GM19328 (cell line): Measurements from ENCODE around the gene RAB40C.

Experiments
- ATAC-seq: cut with Tn5 transposase; IDR thresholded peaks from one replicate; pipeline ENCODE4 v1.9.1; 2021; ENCODE audit warnings: mild to moderate bottlenecking, moderate library complexity; ENCODE audit not compliant: unreplicated experiment

The RAB40C gene

GRCh38 chr16:610513-611381 is 20.9 kb downstream of the RAB40C start:
- no peak for ATAC-seq

- ATAC-seq = no peak
These were observed 25.3 kb downstream of the RAB40C start for GRCh38 chr16:615122-615521.

GRCh38 chr16:616733-617586 is 27.1 kb downstream of the RAB40C start:
- no peak for ATAC-seq

GRCh38 chr16:617855-618254 is 28.0 kb downstream of the RAB40C start:
- no peak for ATAC-seq

- no peak for ATAC-seq
These were observed 29.7 kb downstream of the RAB40C start for GRCh38 chr16:619476-620100.

GRCh38 chr16:620700-621525 is 31.0 kb downstream of the RAB40C start:
- ATAC-seq = no peak

GRCh38 chr16:621526-622105 is 31.8 kb downstream of the RAB40C start:
- ATAC-seq = no peak

GRCh38 chr16:622920-623280 is 33.0 kb downstream of the RAB40C start:
- no peak for ATAC-seq

GRCh38 chr16:624526-625070 is 34.7 kb downstream of the RAB40C start:
- no peak for ATAC-seq

- ATAC-seq = no peak
These were observed 35.5 kb downstream of the RAB40C start for GRCh38 chr16:625117-625976.

- no peak for ATAC-seq
These were observed 36.3 kb downstream of the RAB40C start for GRCh38 chr16:625977-626765.

- no peak for ATAC-seq
These were observed 37.1 kb downstream of the RAB40C start for GRCh38 chr16:626787-627453.

- no peak for ATAC-seq
These were observed 37.8 kb downstream of the RAB40C start for GRCh38 chr16:627454-628239.

- ATAC-seq = no peak
These were observed 38.6 kb downstream of the RAB40C start for GRCh38 chr16:628321-629061.

- no peak for ATAC-seq
These were observed 39.4 kb downstream of the RAB40C start for GRCh38 chr16:629185-629832.

GRCh38 chr16:629833-630248 is 40.0 kb downstream of the RAB40C start:
- ATAC-seq = no peak
